PC-9 (cell line): Measurements from ENCODE around the gene KY. TPM values are rescaled to one million over a fixed set of nuclear protein-coding genes. Genes with fewer than 3 reads are reported as not detected.

ENCODE experiments used
- BruUV-seq: library from RNA; stranded (reverse); fragments of 400-500 nt; replicated peaks from 2 replicates; lab custom pipeline; 2021; lab: Mats Ljungman, UMichigan
- CTCF ChIA-PET: fragments of 300-600 bp; sonication (Branson Sonifier 250); formaldehyde crosslinking; loops from one replicate; lab custom pipeline; 2022; ENCODE audit warnings: antibody characterized with exemption; lab: Charles Lee
- POLR2A ChIA-PET: fragments of 300-600 bp; sonication (Branson Sonifier 250); formaldehyde crosslinking; loops from one replicate; lab custom pipeline; 2022; ENCODE audit warnings: antibody characterized with exemption; ENCODE audit not compliant: unreplicated experiment; lab: Charles Lee
- DNase-seq, 2 experiments: peaks; one replicate each; pipeline versions ENCODE4 v3.0.0 to v3.0.0-alpha.2; 2015 to 2022; ENCODE audit warnings: mixed read lengths in 1 of 2
- H2AFZ ChIP-seq: fragments of 200-600 bp; sonication (generic); 2 replicates; pipeline ENCODE4 v1.8.1; 2017; ENCODE audit warnings: antibody characterized with exemption
- H3F3A ChIP-seq: fragments of 200-600 bp; sonication (generic); 2 replicates; pipeline ENCODE4 v1.8.1; 2017; ENCODE audit warnings: antibody characterized with exemption, mild to moderate bottlenecking, low read depth; ENCODE audit not compliant: insufficient read depth
- H3K27ac ChIP-seq: fragments of 200-600 bp; sonication (generic); 2 replicates; pipeline ENCODE4 v1.6.1; 2016; ENCODE audit warnings: mixed run types
- H3K27me3 ChIP-seq: fragments of 200-600 bp; sonication (generic); 2 replicates; pipeline ENCODE4 v1.6.1; 2016; ENCODE audit warnings: low read depth, mixed run types; ENCODE audit not compliant: insufficient read depth
- H3K36me3 ChIP-seq: fragments of 200-600 bp; sonication (generic); 2 replicates; pipeline ENCODE4 v1.6.1; 2016; ENCODE audit warnings: low read depth, mixed run types
- H3K4me1 ChIP-seq: fragments of 200-600 bp; sonication (generic); replicated peaks from 2 replicates; pipeline ENCODE4 v1.6.1; 2016; ENCODE audit warnings: mixed run types; ENCODE audit not compliant: insufficient read depth
- H3K4me2 ChIP-seq: fragments of 200-600 bp; sonication (generic); 2 replicates; pipeline ENCODE4 v1.6.1; 2017; ENCODE audit warnings: mixed run types
- H3K4me3 ChIP-seq: fragments of 200-600 bp; sonication (generic); 2 replicates; pipeline ENCODE4 v1.6.1; 2016; ENCODE audit warnings: mixed run types
- H3K79me2 ChIP-seq: fragments of 200-600 bp; sonication (generic); 2 replicates; pipeline ENCODE4 v1.6.1; 2017; ENCODE audit warnings: low read depth, mixed run types
- H3K9me2 ChIP-seq: fragments of 200-600 bp; sonication (generic); 2 replicates; pipeline ENCODE4 v1.8.1; 2017; ENCODE audit warnings: mild to moderate bottlenecking; ENCODE audit not compliant: insufficient read depth
- H3K9me3 ChIP-seq: fragments of 200-600 bp; sonication (generic); 2 replicates; pipeline ENCODE4 v1.8.1; 2016; ENCODE audit warnings: low read depth; ENCODE audit not compliant: insufficient read depth
- H4K20me1 ChIP-seq: fragments of 200-600 bp; sonication (generic); 2 replicates; pipeline ENCODE4 v1.8.1; 2017; ENCODE audit not compliant: insufficient read depth
- EZH2 ChIP-seq: fragments of 200-600 bp; sonication (generic); IDR thresholded peaks from 2 replicates; pipeline ENCODE4 v1.8.0; 2017; ENCODE audit warnings: antibody characterized with exemption, low read depth
- intact Hi-C: fragments of 100-400 bp; cut with micrococcal nuclease; formaldehyde crosslinking; loops from one replicate; pipeline ENCODE4 v1.10.0; 2022; ENCODE audit not compliant: unreplicated experiment
- total RNA-seq: library from RNA; stranded (reverse); gene quantifications from 2 replicates; pipeline ENCODE4 v1.2.3, GENCODE V29; 2021
- TF ChIP-seq, protein P1 (sequence below): fragments of 200-600 bp; sonication (generic); conservative IDR thresholded peaks from 2 replicates; pipeline ENCODE4 v1.6.1; 2017; ENCODE audit warnings: mixed run types, antibody characterized with exemption, mild to moderate bottlenecking, moderate library complexity

Gene KY
- total RNA-seq, 1 experiment from 2014 or later, result not detected

DNA sequence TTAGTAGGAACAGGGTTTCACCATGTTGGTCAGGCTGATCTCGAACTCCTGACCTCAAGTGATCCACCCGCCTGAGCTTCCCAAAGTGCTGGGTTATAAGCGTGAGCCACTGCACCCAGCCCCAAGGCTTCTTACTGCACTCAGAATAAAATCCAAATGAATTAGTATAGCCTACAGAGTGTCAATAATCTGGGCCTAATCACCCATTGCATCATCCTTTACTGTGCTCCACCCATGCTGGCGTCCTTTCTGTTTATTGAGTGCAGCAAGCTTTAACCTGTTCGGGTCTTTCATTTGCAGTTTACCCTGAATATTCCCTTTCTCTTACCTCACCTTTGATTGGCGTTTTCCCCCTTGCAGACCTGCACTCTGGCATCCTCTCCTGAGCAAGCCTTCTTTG is 87.2 kb downstream of the KY start:
- no peaks in the 10 kb centered on the region for H3K9me3 ChIP-seq
- H3K27ac ChIP-seq, result no peak overlapping the region
- ChIA-PET POLR2A (no interaction called here), CTCF (no interaction called here)
- no peaks in the 10 kb centered on the region for H3F3A ChIP-seq
- H3K4me3 ChIP-seq, result no peak overlapping the region
- DNase-seq, result no peak
- no peaks in the 10 kb centered on the region for H3K36me3 ChIP-seq
- H3K9me2 ChIP-seq, result no peaks in the 10 kb centered on the region
- H3K79me2 ChIP-seq, result no peaks in the 10 kb centered on the region
- no peak overlapping the region for H2AFZ ChIP-seq
- no peaks in the 10 kb centered on the region for H4K20me1 ChIP-seq
- H3K27me3 ChIP-seq, result no peaks in the 10 kb centered on the region
- no peak for TF ChIP-seq EZH2
- TF ChIP-seq, protein P1, sequence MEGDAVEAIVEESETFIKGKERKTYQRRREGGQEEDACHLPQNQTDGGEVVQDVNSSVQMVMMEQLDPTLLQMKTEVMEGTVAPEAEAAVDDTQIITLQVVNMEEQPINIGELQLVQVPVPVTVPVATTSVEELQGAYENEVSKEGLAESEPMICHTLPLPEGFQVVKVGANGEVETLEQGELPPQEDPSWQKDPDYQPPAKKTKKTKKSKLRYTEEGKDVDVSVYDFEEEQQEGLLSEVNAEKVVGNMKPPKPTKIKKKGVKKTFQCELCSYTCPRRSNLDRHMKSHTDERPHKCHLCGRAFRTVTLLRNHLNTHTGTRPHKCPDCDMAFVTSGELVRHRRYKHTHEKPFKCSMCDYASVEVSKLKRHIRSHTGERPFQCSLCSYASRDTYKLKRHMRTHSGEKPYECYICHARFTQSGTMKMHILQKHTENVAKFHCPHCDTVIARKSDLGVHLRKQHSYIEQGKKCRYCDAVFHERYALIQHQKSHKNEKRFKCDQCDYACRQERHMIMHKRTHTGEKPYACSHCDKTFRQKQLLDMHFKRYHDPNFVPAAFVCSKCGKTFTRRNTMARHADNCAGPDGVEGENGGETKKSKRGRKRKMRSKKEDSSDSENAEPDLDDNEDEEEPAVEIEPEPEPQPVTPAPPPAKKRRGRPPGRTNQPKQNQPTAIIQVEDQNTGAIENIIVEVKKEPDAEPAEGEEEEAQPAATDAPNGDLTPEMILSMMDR, result no peak
- no TSS peak for BruUV-seq
- intact Hi-C loops, result no loop called here
- no peaks in the 10 kb centered on the region for H3K4me1 ChIP-seq
- H3K4me2 ChIP-seq, result no peak overlapping the region

DNA sequence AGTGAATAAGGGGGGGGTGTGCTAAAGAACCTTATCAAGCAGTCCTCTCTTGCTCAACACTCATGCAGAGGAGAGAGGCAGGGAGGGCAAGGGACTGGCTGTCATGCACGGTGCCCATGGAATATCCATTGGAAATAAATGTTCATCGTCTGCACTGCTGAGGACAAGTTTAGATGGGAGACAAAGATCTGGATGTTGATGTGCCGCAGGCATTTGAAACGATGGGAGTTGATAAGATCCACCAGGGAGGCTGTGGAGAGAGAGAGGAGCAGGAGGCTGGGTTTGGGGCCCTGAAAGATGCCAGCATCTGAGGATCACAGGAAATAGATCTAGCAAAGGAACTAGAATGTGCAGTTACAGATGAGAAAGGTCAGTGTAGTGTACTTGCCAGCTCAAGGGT is 88.8 kb downstream of the KY start:
- Histone ChIP-seq H3K9me3 (no peaks in the 10 kb centered on the region), H4K20me1 (no peaks in the 10 kb centered on the region), H3F3A (no peaks in the 10 kb centered on the region), H3K4me2 (no peak overlapping the region), H3K36me3 (no peaks in the 10 kb centered on the region), H3K79me2 (no peaks in the 10 kb centered on the region), H3K4me1 (no peaks in the 10 kb centered on the region), H3K27ac (no peak overlapping the region), H3K4me3 (no peak overlapping the region), H3K9me2 (no peaks in the 10 kb centered on the region), H2AFZ (no peak overlapping the region), H3K27me3 (no peaks in the 10 kb centered on the region)
- POLR2A ChIA-PET, result no interaction called here
- intact Hi-C loops, result no loop called here
- CTCF ChIA-PET, result no interaction called here
- TF ChIP-seq EZH2, result no peak
- TF ChIP-seq, protein P1, result no peak
- no peak for DNase-seq
- BruUV-seq, result no TSS peak

DNA sequence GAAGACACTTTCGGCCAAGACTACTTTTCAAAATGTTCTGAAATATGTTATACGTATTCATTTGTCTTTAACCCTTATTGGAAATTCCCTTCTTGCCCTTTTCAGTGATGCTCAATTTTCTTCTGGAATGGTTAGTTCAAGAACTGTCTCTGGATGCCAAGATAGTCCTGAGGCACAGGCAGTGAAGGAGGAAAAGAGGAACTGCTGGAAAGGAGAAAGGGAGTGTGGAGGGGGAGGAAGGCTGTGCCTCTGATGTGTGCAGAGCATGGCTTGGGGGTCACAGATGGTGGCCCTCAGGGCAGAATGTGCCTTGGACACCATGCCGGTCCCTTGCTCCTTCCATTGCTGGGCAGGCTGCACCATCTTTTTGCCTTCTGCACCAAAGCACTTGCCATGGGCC is 91.2 kb downstream of the KY start:
- Histone ChIP-seq H3K27ac (no peak overlapping the region), H4K20me1 (no peaks in the 10 kb centered on the region), H3K9me2 (no peaks in the 10 kb centered on the region), H3K4me3 (no peak overlapping the region), H3K4me2 (no peak overlapping the region), H3F3A (no peaks in the 10 kb centered on the region), H3K9me3 (no peaks in the 10 kb centered on the region), H3K27me3 (no peaks in the 10 kb centered on the region), H3K36me3 (no peaks in the 10 kb centered on the region), H3K79me2 (no peaks in the 10 kb centered on the region), H3K4me1 (no peaks in the 10 kb centered on the region), H2AFZ (no peak overlapping the region)
- no peak for TF ChIP-seq EZH2
- TF ChIP-seq, protein P1, result no peak
- ChIA-PET POLR2A (no interaction called here), CTCF (no interaction called here)
- no peak for DNase-seq
- BruUV-seq, result no TSS peak
- intact Hi-C loops, result no loop called here

Other genes with a start within 250 kb of the KY start
- gene ANAPC13, start 165.0 kb downstream of the KY start, total RNA-seq, result 52.7 and 61.8 TPM in 2 replicates
- gene CEP63, start 165.0 kb downstream of the KY start, total RNA-seq, result 28.5 and 31.5 TPM in 2 replicates
- 0.15 TPM in 1 of 2 replicates, not detected in the other for gene EPHB1, start 144.2 kb upstream of the KY start, total RNA-seq